ENCODE measurements around the gene ZBTB1. TPM values are rescaled to one million over a fixed set of nuclear protein-coding genes. Genes with fewer than 3 reads are reported as not detected.

Gene ZBTB1
- total RNA-seq, 1 experiment from 2014 or later, result 37.8 TPM

DNA sequence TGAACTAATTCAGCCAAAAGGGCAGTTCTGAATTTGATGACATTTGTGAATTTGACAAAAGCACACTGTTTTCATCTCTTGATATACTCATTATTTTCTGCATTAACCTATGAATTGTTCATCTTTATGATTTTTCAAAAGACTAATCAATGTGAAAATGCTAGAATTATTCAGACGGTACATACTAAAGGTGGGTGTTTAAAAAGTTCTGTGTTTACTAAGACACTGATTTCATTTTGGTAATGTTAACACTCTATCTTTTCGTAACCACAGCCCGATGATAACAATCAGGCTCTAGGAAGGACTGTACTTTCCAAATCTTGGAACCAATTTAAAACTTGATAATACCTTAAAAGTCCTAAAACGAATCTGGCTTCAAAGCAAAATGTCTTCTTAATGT, 29.9 kb upstream of the ZBTB1 start:
- H3K9me3 ChIP-seq (ENCODE audit: control insufficient read depth, low read depth, low read length), result no peaks in the 10 kb centered on the region
- H3K4ac ChIP-seq (ENCODE audit: low read depth, low read length), result no peak overlapping the region
- H3K4me2 ChIP-seq (ENCODE audit: insufficient read depth, insufficient read length, low read length), result no peak overlapping the region
- no peak overlapping the region for H3K14ac ChIP-seq (ENCODE audit: insufficient read depth, low read length)
- no peaks in the 10 kb centered on the region for H3K27me3 ChIP-seq (ENCODE audit: insufficient read depth, low read length)
- H4K91ac ChIP-seq (ENCODE audit: insufficient read length, low read depth, low read length), result no peak overlapping the region
- H3K4me1 Mint-ChIP-seq, result peaks cover 6 to 11% of the 10 kb centered on the region in 2 experiments
- no peaks in the 10 kb centered on the region; a peak in 2 of 7 replicates for H3K36me3 Mint-ChIP-seq (ENCODE audit: insufficient read depth in 1 of 3, low read depth in 3 of 3)
- no peaks in the 10 kb centered on the region for H3K79me1 ChIP-seq (ENCODE audit: insufficient read depth, low read depth, low read length, poor library complexity, severe bottlenecking)
- H2BK15ac ChIP-seq (ENCODE audit: low read depth, low read length), result no peak overlapping the region
- no peaks in the 10 kb centered on the region for H3K27me3 Mint-ChIP-seq (ENCODE audit: low read depth)
- H3K23ac ChIP-seq (ENCODE audit: insufficient read length, low read depth, low read length), result no peak overlapping the region
- H3K27ac ChIP-seq (ENCODE audit: insufficient read length, low read depth, low read length), result no peak overlapping the region
- H3K9ac ChIP-seq (ENCODE audit: extremely low read depth, insufficient read length, low read length), result no peak overlapping the region
- H3K18ac ChIP-seq (ENCODE audit: insufficient read length, low read depth, low read length), result no peak overlapping the region
- TF ChIP-seq, protein P1, sequence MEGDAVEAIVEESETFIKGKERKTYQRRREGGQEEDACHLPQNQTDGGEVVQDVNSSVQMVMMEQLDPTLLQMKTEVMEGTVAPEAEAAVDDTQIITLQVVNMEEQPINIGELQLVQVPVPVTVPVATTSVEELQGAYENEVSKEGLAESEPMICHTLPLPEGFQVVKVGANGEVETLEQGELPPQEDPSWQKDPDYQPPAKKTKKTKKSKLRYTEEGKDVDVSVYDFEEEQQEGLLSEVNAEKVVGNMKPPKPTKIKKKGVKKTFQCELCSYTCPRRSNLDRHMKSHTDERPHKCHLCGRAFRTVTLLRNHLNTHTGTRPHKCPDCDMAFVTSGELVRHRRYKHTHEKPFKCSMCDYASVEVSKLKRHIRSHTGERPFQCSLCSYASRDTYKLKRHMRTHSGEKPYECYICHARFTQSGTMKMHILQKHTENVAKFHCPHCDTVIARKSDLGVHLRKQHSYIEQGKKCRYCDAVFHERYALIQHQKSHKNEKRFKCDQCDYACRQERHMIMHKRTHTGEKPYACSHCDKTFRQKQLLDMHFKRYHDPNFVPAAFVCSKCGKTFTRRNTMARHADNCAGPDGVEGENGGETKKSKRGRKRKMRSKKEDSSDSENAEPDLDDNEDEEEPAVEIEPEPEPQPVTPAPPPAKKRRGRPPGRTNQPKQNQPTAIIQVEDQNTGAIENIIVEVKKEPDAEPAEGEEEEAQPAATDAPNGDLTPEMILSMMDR (conservative IDR thresholded peaks at IDR 0.05), result no peak
- H3T11ph ChIP-seq (ENCODE audit: low read length), result no peak overlapping the region
- H3K4me1 ChIP-seq (ENCODE audit: insufficient read depth, low read length), result no peaks in the 10 kb centered on the region
- H3K27ac Mint-ChIP-seq, result no peak overlapping the region
- no peaks in the 10 kb centered on the region for H3K9me3 Mint-ChIP-seq
- H3K4me3 Mint-ChIP-seq, result no peak overlapping the region
- H3K56ac ChIP-seq (ENCODE audit: insufficient read length, low read depth, low read length), result no peak overlapping the region
- no peak overlapping the region for H2BK12ac ChIP-seq (ENCODE audit: insufficient read length, low read depth, low read length)
- H2BK5ac ChIP-seq (ENCODE audit: insufficient read length, low read length), result no peak overlapping the region
- no peak overlapping the region for H2BK120ac ChIP-seq (ENCODE audit: low read depth, low read length, poor library complexity, severe bottlenecking)
- no peak overlapping the region for H2AK5ac ChIP-seq (ENCODE audit: insufficient read length, low read length)
- no peak for DNase-seq
- no peaks in the 10 kb centered on the region for H4K20me1 ChIP-seq (ENCODE audit: control insufficient read depth, insufficient read depth, insufficient read length)
- H4K5ac ChIP-seq (ENCODE audit: insufficient read length, low read depth, low read length), result no peak overlapping the region
- H4K8ac ChIP-seq (replicated peaks; ENCODE audit: insufficient read length, low read depth, low read length), result no peak overlapping the region
- H3K79me2 ChIP-seq (ENCODE audit: insufficient read depth, low read length), result no peaks in the 10 kb centered on the region
- H3K23me2 ChIP-seq (ENCODE audit: insufficient read length, low read depth, low read length, poor library complexity, severe bottlenecking), result no peaks in the 10 kb centered on the region
- no peak overlapping the region for H2BK20ac ChIP-seq (ENCODE audit: low read depth, low read length, poor library complexity, severe bottlenecking)
- H2AFZ ChIP-seq (ENCODE audit: low read length), result no peak overlapping the region
- no CpG with 5 or more reads among the region's 4 CpGs for WGBS (ENCODE audit: extremely low coverage, insufficient read length, low lambda C conversion rate)
